HCT116 (cell line): Measurements from ENCODE around the gene POLD1. TPM values are rescaled to one million over a fixed set of nuclear protein-coding genes. Genes with fewer than 3 reads are reported as not detected.
A peak's percentile ranks its signal among the peaks of the same experiment; 100 is the strongest.

Source experiments
- ATAC-seq: fragments of 200-7000 bp; cut with Tn5 transposase; 2 replicates; pipeline ENCODE4 v1.9.1; 2020; ENCODE audit warnings: mild to moderate bottlenecking, moderate library complexity
- BruUV-seq: library from RNA; stranded (reverse); fragments of 400-500 nt; replicated peaks from 2 replicates; lab custom pipeline; 2021; lab: Mats Ljungman, UMichigan
- CTCF ChIA-PET: fragments of 300-600 bp; sonication (Branson Sonifier 250); formaldehyde crosslinking; loops from one replicate; lab custom pipeline; 2021; ENCODE audit warnings: antibody characterized with exemption; lab: Charles Lee
- POLR2A ChIA-PET: fragments of 300-600, 350-600 bp; sonication (Branson Sonifier 250); formaldehyde crosslinking; loops from one replicate; lab custom pipeline; 2021; ENCODE audit warnings: antibody characterized with exemption; lab: Charles Lee
- RAD21 ChIA-PET, 2 experiments: fragments of 300-600 bp; sonication (Branson Sonifier 250); formaldehyde crosslinking; loops; one replicate each; lab custom pipeline; 2023; ENCODE audit warnings: low total read pairs in 2 of 2; ENCODE audit not compliant: uncharacterized antibody in 2 of 2, unreplicated experiment in 2 of 2, low non-redundant PET in 1 of 2; lab: Charles Lee
- DNase-seq: peaks from one replicate; pipeline ENCODE4 v3.0.0-alpha.2; 2010; ENCODE audit warnings: low read depth, low spot score
- H2AFZ ChIP-seq: fragments of 200-600 bp; shearing (Covaris generic), sonication (generic); 2 replicates; pipeline ENCODE4 v1.6.1; 2017; ENCODE audit warnings: low read depth, mixed run types, mixed read lengths, antibody characterized with exemption, low read length; ENCODE audit not compliant: poor library complexity, severe bottlenecking
- H3K27ac ChIP-seq: 2 replicates; pipeline ENCODE4 v1.5.1; 2012; ENCODE audit warnings: low read depth, low read length
- H3K27me3 ChIP-seq: fragments of 200-600 bp; sonication (generic); 2 replicates; pipeline ENCODE4 v1.6.1; 2016; ENCODE audit warnings: mixed run types, low read length, mixed read lengths; ENCODE audit not compliant: insufficient read depth
- H3K36me3 ChIP-seq, 2 experiments: fragments of 200-500 bp in 1 of 2; fragments of 200-600 bp in 1 of 2; sonication (Bioruptor generic) in 1 of 2; sonication (generic) in 1 of 2; 2 replicates each; pipeline versions ENCODE4 v1.5.1 to v1.6.1; 2014 to 2016; ENCODE audit warnings: low read length in 2 of 2, inconsistent platforms in 1 of 2, mixed read lengths in 1 of 2, mixed run types in 1 of 2; ENCODE audit not compliant: insufficient read depth in 2 of 2, control insufficient read depth in 1 of 2
- H3K4me1 ChIP-seq, 2 experiments: fragments of 200-600 bp in 1 of 2; sonication (generic) in 1 of 2; 2 replicates each; pipeline versions ENCODE4 v1.5.1 to v1.6.1; 2012 to 2017; ENCODE audit warnings: low read length in 2 of 2, inconsistent platforms in 1 of 2, mild to moderate bottlenecking in 1 of 2, mixed read lengths in 1 of 2, mixed run types in 1 of 2, moderate library complexity in 1 of 2; ENCODE audit not compliant: insufficient read depth in 2 of 2, control insufficient read depth in 1 of 2
- H3K4me2 ChIP-seq: fragments of 200-600 bp; sonication (generic); 2 replicates; pipeline ENCODE4 v1.6.1; 2017; ENCODE audit warnings: mixed run types, low read length, mixed read lengths
- H3K4me3 ChIP-seq, 2 experiments: fragments of 200-600 bp in 1 of 2; sonication (generic) in 1 of 2; replicated peaks in 1 of 2; 2 replicates each; pipeline ENCODE4 v1.5.1; 2011 to 2016; ENCODE audit warnings: low read length in 2 of 2, control low read depth in 1 of 2, low read depth in 1 of 2, mild to moderate bottlenecking in 1 of 2, mixed read lengths in 1 of 2, mixed run types in 1 of 2
- H3K79me2 ChIP-seq: fragments of 200-600 bp; sonication (generic); 2 replicates; pipeline ENCODE4 v1.6.1; 2017; ENCODE audit warnings: mild to moderate bottlenecking, mixed run types, low read length, moderate library complexity, mixed read lengths; ENCODE audit not compliant: insufficient read depth
- H3K9ac ChIP-seq: fragments of 200-600 bp; sonication (generic); 2 replicates; pipeline ENCODE4 v1.6.1; 2016; ENCODE audit warnings: low read length, mixed read lengths
- H3K9me2 ChIP-seq: fragments of 200-600 bp; sonication (generic), shearing (Covaris generic); 2 replicates; pipeline ENCODE4 v1.6.1; 2017; ENCODE audit warnings: mixed run types, mild to moderate bottlenecking, moderate library complexity; ENCODE audit not compliant: insufficient read depth
- H3K9me3 ChIP-seq, 2 experiments: fragments of 200-500 bp in 1 of 2; fragments of 200-600 bp in 1 of 2; sonication (Bioruptor generic) in 1 of 2; sonication (generic) in 1 of 2; 2 replicates each; pipeline ENCODE4 v1.6.1; 2014 to 2017; ENCODE audit warnings: low read length in 2 of 2, mixed read lengths in 2 of 2, inconsistent platforms in 1 of 2, low read depth in 1 of 2, mild to moderate bottlenecking in 1 of 2, mixed run types in 1 of 2, moderate library complexity in 1 of 2; ENCODE audit not compliant: control insufficient read depth in 1 of 2, insufficient read depth in 1 of 2
- H4K20me1 ChIP-seq: fragments of 200-600 bp; sonication (generic), shearing (Covaris generic); 2 replicates; pipeline ENCODE4 v1.6.1; 2017; ENCODE audit warnings: mixed run types, mild to moderate bottlenecking, moderate library complexity; ENCODE audit not compliant: insufficient read depth
- CEBPB ChIP-seq: IDR thresholded peaks from 2 replicates; pipeline ENCODE4 v1.6.1; 2012; ENCODE audit warnings: low read depth
- ELF1 ChIP-seq: IDR thresholded peaks from 2 replicates; pipeline ENCODE4 v1.6.1; 2012; ENCODE audit warnings: low read depth, borderline replicate concordance
- POLR2A ChIP-seq: IDR thresholded peaks from 2 replicates; pipeline ENCODE4 v1.7.0; 2011; ENCODE audit warnings: borderline replicate concordance; ENCODE audit not compliant: insufficient read depth, insufficient read length; ENCODE audit errors: extremely low read depth
- POLR2AphosphoS5 ChIP-seq: IDR thresholded peaks from 2 replicates; pipeline ENCODE4 v1.6.1; 2011; ENCODE audit warnings: mild to moderate bottlenecking, low read depth, low read length, moderate library complexity
- RAD21 ChIP-seq: IDR thresholded peaks from 2 replicates; pipeline ENCODE4 v1.6.1; 2012; ENCODE audit warnings: low read depth, mild to moderate bottlenecking
- SIN3A ChIP-seq: IDR thresholded peaks from 2 replicates; pipeline ENCODE4 v1.6.1; 2012; ENCODE audit warnings: low read depth
- SP1 ChIP-seq: IDR thresholded peaks from 2 replicates; pipeline ENCODE4 v1.6.1; 2012; ENCODE audit warnings: low read depth
- YY1 ChIP-seq: IDR thresholded peaks from 2 replicates; pipeline ENCODE4 v1.6.1; 2011; ENCODE audit warnings: low read length, low read depth, moderate library complexity, mild to moderate bottlenecking; ENCODE audit not compliant: insufficient replicate concordance; ENCODE audit errors: extremely low read depth
- ZNF274 ChIP-seq: fragments of 200-500 bp; sonication (Bioruptor generic); IDR thresholded peaks from 2 replicates; pipeline ENCODE4 v1.6.1; 2014; ENCODE audit warnings: mild to moderate bottlenecking, low read depth, low read length, inconsistent platforms
- intact Hi-C: fragments of 100-400 bp; cut with micrococcal nuclease; formaldehyde crosslinking; loops from 2 replicates; pipeline ENCODE4 v1.10.0; 2022
- total RNA-seq: library from RNA; stranded (reverse); gene quantifications from one replicate; pipeline ENCODE4 v1.2.1, GENCODE V29; 2021; ENCODE audit not compliant: unreplicated experiment
- TF ChIP-seq, protein P1 (sequence below), 3 experiments: fragments of 200-600 bp in 1 of 3; sonication (generic) in 1 of 3; IDR thresholded peaks in 2 of 3; conservative IDR thresholded peaks in 1 of 3; 2 replicates each; pipeline ENCODE4 v1.5.1; 2012 to 2017; ENCODE audit warnings: low read depth in 2 of 3, low read length in 2 of 3, antibody characterized with exemption in 1 of 3, borderline replicate concordance in 1 of 3, control low read depth in 1 of 3, mild to moderate bottlenecking in 1 of 3, mixed read lengths in 1 of 3, mixed run types in 1 of 3, moderate library complexity in 1 of 3; ENCODE audit not compliant: insufficient read depth in 1 of 3
- TF ChIP-seq, protein P2 (sequence below): IDR thresholded peaks from 2 replicates; pipeline ENCODE4 v1.6.1; 2012
- TF ChIP-seq, protein P3 (sequence below): IDR thresholded peaks from 2 replicates; pipeline ENCODE4 v1.6.1; 2012

POLD1 gene
- total RNA-seq, 1 experiment from 2014 or later = 122 TPM

DNA sequence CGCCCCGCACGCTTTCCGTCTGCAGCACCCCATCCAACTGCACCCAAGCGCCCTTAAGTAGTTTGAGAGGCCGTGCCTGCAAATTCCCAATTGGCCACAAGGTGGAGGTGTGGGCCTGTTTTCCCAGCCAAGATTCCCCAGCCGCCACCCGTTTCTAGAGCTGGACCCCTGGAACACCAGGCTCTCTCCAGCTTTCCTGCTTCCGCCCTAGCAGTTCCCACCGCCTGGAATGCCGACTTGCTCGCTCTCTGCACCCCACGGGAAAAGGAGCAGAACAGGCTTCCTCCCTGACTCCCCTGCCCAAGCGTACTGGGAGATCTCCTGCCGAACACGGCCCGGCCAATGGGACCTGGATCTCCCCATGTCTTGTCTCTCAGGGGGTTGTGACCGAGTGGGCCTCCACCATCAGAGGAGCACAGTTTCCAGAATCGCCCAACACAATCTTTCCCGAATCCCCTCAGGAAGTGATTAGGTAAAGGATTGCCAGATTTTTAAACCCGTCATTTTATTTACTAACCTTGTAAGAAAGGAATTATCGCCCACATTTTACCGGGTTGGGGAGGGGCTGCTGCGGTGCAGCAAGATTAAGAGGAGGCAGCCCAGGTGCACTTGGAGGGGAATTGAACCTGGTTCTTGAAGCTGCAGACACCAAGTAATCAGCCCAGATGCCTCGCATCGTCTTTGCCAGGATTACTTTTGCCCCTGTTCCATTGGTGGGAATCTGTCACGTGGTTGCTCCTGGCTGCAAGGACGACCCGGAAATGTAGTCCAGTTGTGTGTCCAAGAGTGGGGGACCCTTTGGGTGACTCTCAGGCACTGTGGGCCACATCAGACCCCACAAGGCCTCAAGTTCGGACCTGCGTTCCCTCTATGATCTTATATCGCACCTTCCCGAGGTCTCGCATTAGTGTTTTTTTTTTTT is 15.2 kb upstream of the POLD1 start:
- DNase-seq (peak; percentile 74), ATAC-seq (peak; percentile 91)
- H2AFZ ChIP-seq = peak overlapping the region; percentile 92
- no peaks in the 10 kb centered on the region for H3K9me2 ChIP-seq
- H3K9me3 ChIP-seq = no peaks in the 10 kb centered on the region
- H3K4me3 ChIP-seq = peak overlapping the region; percentile 67 to 74
- H3K27ac ChIP-seq = peak overlapping the region; percentile 67
- H4K20me1 ChIP-seq = no peaks in the 10 kb centered on the region
- TF ChIP-seq, protein P1, sequence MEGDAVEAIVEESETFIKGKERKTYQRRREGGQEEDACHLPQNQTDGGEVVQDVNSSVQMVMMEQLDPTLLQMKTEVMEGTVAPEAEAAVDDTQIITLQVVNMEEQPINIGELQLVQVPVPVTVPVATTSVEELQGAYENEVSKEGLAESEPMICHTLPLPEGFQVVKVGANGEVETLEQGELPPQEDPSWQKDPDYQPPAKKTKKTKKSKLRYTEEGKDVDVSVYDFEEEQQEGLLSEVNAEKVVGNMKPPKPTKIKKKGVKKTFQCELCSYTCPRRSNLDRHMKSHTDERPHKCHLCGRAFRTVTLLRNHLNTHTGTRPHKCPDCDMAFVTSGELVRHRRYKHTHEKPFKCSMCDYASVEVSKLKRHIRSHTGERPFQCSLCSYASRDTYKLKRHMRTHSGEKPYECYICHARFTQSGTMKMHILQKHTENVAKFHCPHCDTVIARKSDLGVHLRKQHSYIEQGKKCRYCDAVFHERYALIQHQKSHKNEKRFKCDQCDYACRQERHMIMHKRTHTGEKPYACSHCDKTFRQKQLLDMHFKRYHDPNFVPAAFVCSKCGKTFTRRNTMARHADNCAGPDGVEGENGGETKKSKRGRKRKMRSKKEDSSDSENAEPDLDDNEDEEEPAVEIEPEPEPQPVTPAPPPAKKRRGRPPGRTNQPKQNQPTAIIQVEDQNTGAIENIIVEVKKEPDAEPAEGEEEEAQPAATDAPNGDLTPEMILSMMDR (IDR thresholded peaks at IDR 0.05 in 2 of 3, conservative IDR thresholded peaks at IDR 0.05 in 1 of 3; ENCODE audit: borderline replicate concordance in 1 of 3, insufficient read depth in 1 of 3, low read depth in 2 of 3, low read length in 2 of 3) = peak; percentile 79 to 87 (median 80)
- TF ChIP-seq RAD21 (peak; percentile 92), POLR2AphosphoS5 (peak; percentile 60), ZNF274 (no peak), POLR2A (peak; percentile 67), ELF1 (peak; percentile 55; the same call in 1 of the 2 replicates), SP1 (0 out of 2 replicates have a peak, but pooled peaks have one; percentile 25), CEBPB (no peak), SIN3A (no peak), YY1 (peak; percentile 3)
- TF ChIP-seq, protein P2, sequence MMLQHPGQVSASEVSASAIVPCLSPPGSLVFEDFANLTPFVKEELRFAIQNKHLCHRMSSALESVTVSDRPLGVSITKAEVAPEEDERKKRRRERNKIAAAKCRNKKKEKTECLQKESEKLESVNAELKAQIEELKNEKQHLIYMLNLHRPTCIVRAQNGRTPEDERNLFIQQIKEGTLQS = no peak
- TF ChIP-seq, protein P3, sequence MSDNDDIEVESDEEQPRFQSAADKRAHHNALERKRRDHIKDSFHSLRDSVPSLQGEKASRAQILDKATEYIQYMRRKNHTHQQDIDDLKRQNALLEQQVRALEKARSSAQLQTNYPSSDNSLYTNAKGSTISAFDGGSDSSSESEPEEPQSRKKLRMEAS = 0 out of 2 replicates have a peak, but pooled peaks have one; percentile 58
- H3K36me3 ChIP-seq = no peaks in the 10 kb centered on the region
- H3K4me2 ChIP-seq = peak overlapping the region; percentile 99
- ChIA-PET RAD21 (interaction anchor here in 1 of 2 experiments (1.0 kb wide), 1 partner anchor 92 kb away, joined by 3 read pairs; no protein-coding TSS in a partner anchor), CTCF (interaction anchor here (0.6 to 1.5 kb wide), 17 partner anchors 8 to 415 kb away, joined by 3 to 13 read pairs (median 4); partner anchors contain the start of genes JOSD2 and KCNC3), POLR2A (interaction anchor here (0.7 to 0.9 kb wide), 2 partner anchors 92 to 110 kb away, joined by 3 to 4 read pairs; no protein-coding TSS in a partner anchor)
- no peaks in the 10 kb centered on the region for H3K27me3 ChIP-seq
- no peaks in the 10 kb centered on the region for H3K79me2 ChIP-seq
- BruUV-seq = TSS peak; percentile 83
- intact Hi-C loops = loop anchor here (1.0 to 10.0 kb wide), 7 partner anchors 46 to 726 kb away; no protein-coding TSS in a partner anchor
- H3K4me1 ChIP-seq = peaks cover 3 to 16% of the 10 kb centered on the region in 2 experiments; a peak in 3 of 4 replicates
- H3K9ac ChIP-seq = peak overlapping the region; percentile 77
